HG02885 (cell line): ENCODE measurements around the gene OR2T3.
"Not testable (repeated sequence)": the region's sequence is repeated elsewhere in the genome, so short reads cannot be mapped to it uniquely, and the experiment has no call there.

Experiments used
- ATAC-seq: cut with Tn5 transposase; IDR thresholded peaks from one replicate; pipeline ENCODE4 v1.9.1; 2021; ENCODE audit warnings: mild to moderate bottlenecking; ENCODE audit not compliant: unreplicated experiment, poor library complexity

The OR2T3 gene

GRCh38 chr1:248459117-248459516 lies 14.0 kb upstream of the OR2T3 start:
- not testable (repeated sequence) for ATAC-seq

DNA sequence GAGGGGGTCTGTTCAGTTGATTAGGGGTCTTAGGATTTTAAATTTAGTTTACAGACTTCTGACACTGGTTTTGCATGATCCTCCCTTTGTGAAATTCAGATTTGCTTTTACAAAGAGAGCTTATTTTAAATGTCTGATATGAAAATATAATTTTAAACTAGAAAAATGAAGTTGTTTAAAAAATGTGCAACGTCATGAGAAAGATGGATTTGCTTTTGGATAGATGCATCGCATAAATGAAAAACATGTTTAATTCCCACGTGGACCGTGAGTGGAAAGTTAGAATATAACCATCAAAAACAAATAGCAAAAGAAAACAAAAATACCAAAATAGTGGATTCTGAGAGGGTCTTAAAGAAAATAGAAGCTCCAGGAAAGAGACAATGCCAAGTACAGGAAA lies 2.0 kb upstream of the OR2T3 start:
- no peak for ATAC-seq

DNA sequence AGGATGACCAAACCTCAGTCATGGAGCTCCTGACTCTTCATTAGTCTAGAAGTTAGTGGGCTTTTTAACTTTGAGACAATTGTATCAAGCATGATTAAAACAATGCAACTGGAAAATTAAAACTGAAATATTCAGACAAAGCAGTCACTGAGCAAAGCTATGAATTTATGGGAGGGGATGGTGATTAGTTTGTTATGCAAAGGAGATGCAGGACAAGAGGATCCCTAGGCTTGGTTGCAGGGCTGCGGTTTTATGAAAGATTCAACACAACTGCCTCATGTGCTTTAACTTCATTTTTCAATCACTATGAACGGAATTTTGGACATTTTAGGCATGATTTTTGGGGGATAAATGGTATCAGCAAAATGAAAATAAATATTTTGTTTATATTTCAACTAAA lies 1.0 kb upstream of the OR2T3 start:
- not testable (repeated sequence) for ATAC-seq

DNA sequence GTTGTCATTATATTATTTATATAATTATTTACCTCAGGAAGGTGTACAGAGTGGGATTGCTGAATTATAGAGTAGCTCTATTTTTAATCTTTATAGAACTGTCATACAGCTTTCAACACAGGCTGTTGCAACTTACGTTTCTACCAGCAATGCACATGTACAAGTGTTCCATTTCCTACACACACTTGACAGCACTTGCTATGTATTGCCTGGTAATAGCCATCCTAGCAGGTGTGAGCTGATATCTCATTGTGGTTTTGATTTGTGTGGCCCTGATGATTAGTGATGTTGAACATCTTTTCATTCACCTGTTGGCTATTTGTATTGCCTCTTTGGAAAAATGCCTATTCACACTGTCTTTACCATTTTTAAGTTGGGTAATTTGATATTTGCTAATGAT lies 2.5 kb downstream of the OR2T3 start:
- peak; percentile 79 for ATAC-seq

- peak; percentile 86 for ATAC-seq
These were observed 8.8 kb downstream of the OR2T3 start for GRCh38 chr1:248481686-248482579.

DNA sequence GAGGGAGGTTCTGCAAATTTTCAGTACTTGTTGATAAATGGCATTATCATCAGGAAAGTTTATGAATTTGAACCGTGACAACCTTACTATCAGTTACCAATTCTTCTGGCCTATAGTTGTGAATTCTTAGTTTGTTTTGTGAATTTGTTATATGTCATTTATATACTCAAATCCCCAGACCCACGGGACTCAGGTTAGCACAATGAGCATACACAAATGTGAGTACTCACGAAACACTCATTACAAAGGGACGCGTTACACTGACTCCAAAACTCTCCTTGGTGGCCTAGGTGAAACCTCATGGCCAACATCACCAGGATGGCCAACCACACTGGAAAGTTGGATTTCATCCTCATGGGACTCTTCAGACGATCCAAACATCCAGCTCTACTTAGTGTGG lies 15.1 kb downstream of the OR2T3 start, which contains the start of gene OR2T5:
TSS of gene OR2T5 (plus strand) at position 301 of the 400 bp plus-strand sequence. CDS start at position 301, 0 bp downstream.
- ATAC-seq = not testable (repeated sequence)

- ATAC-seq = not testable (repeated sequence)
These were observed 23.5 kb downstream of the OR2T3 start for GRCh38 chr1:248496661-248497060.

GRCh38 chr1:248500305-248501035 lies 27.3 kb downstream of the OR2T3 start:
- ATAC-seq = not testable (repeated sequence)

DNA sequence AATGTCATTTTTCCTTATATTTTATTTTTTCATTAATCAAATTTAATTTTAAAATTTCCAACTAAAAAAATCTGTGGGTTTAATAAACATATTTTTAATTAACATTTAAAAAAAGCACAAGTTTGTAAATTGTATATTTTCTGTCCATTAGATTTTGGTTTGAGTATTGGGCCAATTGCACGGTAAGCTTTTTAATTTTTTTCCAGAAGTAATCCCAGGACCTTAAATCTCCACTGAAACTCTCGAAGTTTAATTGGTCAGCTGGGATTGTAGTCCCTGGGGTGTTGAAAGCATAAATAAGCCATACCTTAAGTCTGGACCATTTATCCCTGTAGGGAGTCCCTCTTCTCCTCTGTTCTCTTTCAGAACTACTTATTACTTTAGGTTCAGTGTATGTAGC lies 34.6 kb downstream of the OR2T3 start, which contains the start of gene OR2G6:
TSS of gene OR2G6 (plus strand) at position 301 of the 400 bp plus-strand sequence. CDS start 13,574 bp downstream, outside the sequence.
- ATAC-seq = not testable (repeated sequence)

DNA sequence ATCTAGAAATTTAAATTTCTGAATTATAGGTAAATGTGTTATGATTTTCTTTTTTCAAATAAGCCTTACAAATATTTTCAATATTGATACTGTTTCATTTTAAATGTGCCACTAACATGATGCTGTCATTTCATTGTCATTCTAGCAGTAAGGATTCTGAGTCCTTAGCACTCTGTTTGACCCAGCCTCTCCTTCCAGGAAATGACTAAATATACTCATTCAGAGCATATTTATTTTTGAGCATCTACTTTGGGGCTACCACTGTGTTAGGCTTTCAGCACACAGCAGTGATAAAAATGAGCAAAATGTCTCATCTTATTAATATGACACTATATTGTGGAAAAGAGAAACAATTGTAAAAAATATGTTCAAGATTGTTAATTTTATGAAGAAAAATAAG lies 37.1 kb downstream of the OR2T3 start:
- ATAC-seq = peak; percentile 62

GRCh38 chr1:248521856-248522255 lies 48.7 kb downstream of the OR2T3 start:
- no peak for ATAC-seq
